Stimulated activated CD4-positive, alpha-beta T cell treated with anti-CD3 and anti-CD28 coated beads, TNF-alpha, amount 100 ng/mL, for 24 hours (primary cell): ENCODE measurements around the gene TAAR9.
A peak's percentile ranks its signal among the peaks of the same experiment; 100 is the strongest.

Experiments used
- DNase-seq, 3 experiments: peaks; one replicate each; pipeline ENCODE4 v3.0.0-alpha.2; 2020; ENCODE audit warnings: low read depth in 3 of 3

TAAR9 gene, protein sequence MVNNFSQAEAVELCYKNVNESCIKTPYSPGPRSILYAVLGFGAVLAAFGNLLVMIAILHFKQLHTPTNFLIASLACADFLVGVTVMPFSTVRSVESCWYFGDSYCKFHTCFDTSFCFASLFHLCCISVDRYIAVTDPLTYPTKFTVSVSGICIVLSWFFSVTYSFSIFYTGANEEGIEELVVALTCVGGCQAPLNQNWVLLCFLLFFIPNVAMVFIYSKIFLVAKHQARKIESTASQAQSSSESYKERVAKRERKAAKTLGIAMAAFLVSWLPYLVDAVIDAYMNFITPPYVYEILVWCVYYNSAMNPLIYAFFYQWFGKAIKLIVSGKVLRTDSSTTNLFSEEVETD

DNA sequence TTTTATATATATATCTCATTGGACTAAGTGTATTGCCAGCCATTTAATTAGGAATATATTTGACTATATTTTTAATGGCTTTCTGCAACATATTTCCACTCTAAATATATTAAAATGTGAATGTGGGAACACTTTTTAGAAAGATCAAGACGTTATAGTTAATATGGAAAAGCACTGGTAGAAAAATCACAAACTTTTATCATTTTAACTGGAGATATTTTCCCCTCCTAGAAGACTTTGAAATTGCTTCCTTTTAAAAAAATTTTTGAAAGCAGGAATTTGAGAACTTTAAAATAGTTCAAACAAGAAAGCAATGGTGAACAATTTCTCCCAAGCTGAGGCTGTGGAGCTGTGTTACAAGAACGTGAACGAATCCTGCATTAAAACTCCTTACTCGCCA is at the start of gene TAAR9:
Gene TAAR9, plus strand, starts transcription at position 301 of the 400 bp plus-strand sequence. Its CDS starts 13 bp downstream, at position 314.
- DNase-seq: no peak

DNA sequence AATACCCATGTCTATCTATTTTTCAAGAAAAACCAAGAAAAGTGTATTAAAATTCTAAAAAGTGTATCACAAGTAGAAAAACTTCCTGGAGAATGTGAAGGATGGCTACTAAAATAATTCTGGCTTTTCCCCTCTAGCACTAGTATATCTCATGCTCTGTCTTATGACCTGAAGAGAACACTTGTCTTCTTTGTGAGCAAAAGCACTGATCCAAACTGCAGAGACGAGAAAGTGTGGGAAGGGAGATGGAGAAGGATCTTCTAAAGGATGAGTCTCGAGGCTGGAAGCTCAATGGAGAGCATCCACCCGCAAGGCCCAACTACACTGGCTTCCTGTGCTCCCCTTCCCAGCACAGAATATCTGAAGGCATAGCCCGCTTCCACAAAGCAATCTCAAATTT is 48.7 kb upstream of the TAAR9 start:
- no peak for DNase-seq

DNA sequence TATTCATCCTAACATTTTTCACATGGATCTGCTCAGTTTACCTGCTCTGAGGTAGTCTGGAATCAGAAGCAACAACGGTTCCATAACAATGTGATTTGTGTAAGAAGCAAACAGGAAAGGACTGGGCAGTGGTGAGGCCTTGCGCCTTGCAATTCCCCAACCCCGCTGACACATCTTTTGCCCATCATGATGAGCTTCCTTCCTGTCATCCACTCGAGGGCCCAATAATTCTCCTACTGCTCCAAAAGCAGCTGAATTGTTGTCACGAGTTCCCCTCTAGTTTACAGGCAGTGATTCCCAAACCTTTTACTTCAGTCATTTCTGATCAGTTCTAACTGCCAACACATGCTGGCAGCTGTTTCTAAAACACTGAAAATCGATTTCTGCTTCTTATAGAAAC is 48.1 kb upstream of the TAAR9 start:
- DNase-seq: no peak

DNA sequence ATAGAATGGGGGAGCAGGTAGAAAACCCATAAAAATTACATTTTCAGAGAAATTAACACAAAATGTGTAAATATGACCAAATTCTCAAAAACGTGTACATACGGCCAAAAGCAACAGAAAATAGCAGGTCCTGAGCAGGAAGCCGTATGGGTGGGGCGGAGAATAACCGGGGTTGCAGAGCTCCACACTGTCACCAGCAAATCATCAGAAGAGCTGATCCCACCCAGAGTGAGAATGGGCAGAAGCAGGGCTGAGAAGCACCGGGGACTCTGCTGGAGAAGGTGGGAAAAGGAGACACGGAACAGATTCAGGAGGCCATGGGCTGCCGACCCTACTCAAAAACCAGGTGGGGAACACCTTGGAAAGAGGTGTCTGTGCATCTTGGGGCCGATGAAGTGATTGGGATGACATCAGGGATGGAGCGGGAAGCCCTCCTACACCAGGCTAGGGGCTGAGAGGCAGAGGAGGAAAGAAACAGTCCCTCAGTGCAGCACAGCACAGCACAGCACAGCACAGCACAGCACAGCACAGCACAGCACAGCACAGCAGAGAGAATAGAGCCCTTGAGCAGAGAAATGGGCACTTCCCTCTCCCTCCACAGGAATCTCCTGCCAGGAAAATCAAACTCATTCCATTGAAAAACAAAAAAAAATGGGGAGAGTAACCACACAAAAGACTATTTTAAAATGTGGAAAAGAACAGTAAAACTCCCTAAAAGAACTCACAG is 47.4 kb upstream of the TAAR9 start:
- no peak for DNase-seq

DNA sequence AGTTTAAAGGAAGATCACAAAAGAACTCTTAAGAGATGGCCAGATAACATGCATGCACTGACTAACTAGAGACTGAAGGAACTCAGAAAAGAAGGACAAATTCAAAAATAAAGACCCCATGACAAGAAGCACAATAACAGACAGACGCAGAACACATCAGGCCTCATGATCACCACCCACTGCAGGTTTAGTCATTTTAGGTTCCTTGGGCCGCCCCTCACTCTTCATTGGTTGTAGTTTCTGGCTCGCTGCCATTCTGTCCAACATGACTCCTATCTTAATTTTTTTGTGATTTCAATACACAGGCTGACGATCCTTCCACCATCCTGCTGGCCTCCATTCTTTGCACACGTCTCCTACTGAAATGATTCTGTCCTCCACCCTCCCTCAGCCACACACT is 46.8 kb upstream of the TAAR9 start:
- no peak for DNase-seq

DNA sequence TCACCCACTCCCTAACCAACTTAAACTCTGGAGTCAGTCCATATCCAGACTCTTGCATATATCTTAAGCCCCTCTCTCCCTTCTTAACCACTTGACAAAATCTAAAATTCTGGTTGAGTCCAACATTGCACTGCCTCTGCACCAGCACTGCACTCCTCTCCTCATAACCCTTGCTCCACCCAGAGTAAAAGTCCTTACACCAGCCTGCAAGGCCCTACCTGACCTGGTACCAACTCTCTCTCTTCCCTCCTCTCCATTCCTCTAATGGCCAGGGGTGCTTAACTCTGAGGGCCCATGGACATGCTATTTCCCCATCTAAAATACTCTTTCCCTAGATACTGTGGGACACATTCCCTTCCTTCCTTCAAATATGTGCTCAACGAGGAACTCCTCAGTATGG is 46.2 kb upstream of the TAAR9 start:
- DNase-seq: no peak

DNA sequence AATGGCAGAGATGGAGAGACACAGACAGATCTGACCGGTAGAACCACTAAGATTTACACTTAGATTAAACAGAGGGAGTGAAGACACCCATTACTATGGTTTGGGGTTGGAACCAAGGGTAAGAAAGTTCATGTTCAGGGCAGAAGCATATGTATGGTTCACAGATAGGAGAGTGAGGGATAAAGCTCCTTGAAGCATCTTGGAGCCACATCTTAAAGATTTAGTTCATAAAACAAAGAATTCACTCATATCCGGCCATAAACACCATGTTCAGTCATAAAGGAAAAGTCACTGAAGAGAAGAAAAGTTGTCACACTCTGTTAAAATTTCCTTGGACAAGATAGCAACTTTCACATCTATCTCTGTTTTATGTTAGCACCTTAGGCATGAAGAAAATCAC is 43.1 kb upstream of the TAAR9 start:
- DNase-seq: no peak

DNA sequence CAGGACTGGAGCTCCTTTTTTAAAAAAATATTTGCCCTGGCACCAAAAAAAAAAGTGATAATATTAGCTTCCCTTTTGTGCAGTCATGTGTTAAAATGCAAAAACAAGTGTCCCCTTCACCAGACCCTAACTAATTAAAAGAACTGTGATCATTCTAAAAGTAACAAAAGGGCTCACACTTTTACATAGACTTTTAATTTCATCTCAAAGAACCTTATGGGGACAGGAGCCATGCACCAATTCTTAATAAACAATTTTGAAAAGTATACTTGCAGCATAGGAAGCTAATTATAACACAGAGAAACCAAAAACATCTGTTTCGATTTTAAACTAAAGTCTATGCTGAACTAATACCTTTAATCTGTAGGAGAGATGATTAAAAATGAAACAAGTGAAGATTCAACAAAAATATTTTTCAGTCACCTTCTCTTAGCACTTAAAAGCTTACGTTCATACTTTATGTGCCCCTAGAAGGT is 42.4 kb upstream of the TAAR9 start:
- no peak for DNase-seq

DNA sequence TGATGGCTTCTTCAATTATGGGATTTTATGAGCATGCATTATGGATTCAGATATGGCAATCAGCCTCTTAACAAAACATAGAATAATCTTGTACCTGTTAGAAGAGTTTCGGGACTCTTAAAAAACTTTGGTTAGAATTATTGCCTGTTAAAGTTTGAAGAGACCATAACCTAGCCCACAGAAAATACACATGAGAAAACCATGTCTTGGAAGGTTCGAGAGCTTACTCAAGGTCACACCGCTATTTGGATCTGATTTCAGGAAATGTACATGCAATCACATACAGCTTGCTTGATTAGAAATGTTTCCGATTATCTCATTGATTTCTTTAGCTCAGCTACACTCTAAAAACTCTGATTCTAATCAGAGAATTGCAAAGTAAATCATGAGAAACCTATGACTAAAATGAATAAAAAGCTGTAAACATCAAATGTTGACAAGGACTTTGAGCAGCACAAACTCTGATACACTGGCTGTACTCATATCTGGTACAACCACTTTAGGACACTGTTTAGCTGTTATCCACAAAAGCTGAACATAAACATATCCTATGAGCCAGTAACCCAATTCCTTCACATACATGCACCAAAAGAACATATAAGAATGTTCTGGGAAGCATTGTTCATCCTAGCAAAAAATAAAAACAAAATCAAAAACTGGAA is 41.4 kb upstream of the TAAR9 start:
- DNase-seq: no peak

DNA sequence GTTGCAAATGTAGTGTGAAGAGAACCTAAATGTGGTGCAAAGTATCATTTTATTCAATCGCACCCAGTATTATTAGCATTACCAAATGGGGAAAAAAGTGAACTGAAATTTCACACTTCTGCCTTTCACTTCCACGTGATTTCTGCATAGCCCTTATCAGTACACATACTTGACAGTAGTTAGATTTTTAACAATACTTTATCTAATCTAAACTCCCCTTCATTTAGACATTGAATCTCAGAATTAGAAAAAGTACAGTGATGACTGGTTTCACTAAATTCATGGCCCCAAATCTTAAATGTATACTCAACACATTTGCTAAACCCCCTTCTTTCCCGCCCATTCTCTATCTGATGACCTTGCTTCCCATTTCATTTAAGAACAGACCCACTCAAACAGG is 39.4 kb upstream of the TAAR9 start:
- no peak for DNase-seq

DNA sequence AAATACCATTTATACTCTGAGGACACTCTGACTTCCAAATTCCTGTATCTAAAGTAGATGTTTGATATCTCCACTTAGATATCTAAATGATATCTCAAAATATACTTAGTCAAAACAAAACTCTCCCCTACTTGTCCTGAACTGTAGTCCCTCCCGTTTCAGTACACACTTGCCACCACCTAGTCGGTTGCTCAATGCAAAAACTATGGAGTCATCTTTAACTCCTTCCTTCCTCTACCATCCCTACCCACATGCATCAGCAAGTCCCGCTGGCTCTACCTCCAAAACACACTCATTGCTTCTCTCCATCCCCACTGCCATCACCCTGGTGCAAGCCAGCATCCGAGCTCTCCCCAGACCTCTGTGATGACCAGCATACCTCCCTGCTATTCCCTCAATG is 38.3 kb upstream of the TAAR9 start:
- no peak for DNase-seq

DNA sequence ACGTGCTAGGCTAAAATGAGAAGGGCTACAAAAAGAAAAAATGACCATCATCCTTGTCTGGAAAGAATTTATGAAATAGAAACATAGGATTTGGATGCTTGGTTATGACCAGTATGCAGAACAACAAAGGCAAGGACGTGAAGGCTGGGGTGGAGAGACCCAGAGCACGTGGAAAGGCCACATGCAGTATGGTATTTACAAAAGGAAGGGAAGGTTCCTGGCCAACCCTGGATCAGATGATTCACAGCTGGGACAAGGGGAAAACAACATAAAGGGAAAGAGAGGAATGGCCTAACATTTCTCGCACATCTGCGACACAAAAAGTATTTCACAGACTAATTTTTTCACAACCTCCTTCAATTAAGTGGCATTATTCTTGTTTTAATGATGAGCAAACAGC is 33.3 kb upstream of the TAAR9 start:
- DNase-seq: no peak

DNA sequence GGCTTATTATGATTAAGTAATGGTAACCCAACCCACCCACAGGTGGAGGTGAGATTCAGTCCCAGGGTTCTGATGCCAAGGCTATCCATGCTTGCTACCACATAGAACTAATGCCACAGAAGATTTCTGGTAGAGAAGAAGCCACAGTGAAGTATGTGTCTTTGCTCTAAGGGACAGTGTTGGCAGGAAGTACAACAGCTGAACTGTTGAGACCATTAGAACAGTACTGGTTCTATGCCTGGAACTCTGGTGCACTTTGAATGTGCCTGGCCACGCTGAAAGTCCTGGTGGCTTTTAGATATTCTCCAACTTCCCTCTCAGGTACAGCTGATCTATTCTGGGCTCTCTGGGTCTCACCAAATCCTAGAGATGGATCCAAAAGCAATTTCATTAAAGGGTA is 32.9 kb upstream of the TAAR9 start:
- DNase-seq: no peak

DNA sequence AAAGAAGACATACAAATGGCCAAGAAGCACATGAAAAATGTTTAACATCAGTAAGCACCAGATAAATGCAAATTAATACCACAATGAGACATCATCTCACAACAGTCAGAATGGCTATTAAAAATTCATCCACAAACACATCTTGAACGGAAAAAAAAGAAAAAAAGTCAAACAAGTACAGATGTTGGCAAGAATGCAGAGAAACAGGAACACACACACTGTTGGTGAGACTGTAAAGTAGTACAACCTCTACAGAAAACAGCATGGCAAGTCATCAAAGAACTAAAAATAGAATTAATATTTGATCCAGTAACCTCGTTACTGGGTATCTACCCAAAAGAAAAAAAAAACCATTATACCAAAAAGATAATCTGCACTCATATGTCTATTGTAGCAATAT is 31.6 kb upstream of the TAAR9 start:
- DNase-seq: no peak

DNA sequence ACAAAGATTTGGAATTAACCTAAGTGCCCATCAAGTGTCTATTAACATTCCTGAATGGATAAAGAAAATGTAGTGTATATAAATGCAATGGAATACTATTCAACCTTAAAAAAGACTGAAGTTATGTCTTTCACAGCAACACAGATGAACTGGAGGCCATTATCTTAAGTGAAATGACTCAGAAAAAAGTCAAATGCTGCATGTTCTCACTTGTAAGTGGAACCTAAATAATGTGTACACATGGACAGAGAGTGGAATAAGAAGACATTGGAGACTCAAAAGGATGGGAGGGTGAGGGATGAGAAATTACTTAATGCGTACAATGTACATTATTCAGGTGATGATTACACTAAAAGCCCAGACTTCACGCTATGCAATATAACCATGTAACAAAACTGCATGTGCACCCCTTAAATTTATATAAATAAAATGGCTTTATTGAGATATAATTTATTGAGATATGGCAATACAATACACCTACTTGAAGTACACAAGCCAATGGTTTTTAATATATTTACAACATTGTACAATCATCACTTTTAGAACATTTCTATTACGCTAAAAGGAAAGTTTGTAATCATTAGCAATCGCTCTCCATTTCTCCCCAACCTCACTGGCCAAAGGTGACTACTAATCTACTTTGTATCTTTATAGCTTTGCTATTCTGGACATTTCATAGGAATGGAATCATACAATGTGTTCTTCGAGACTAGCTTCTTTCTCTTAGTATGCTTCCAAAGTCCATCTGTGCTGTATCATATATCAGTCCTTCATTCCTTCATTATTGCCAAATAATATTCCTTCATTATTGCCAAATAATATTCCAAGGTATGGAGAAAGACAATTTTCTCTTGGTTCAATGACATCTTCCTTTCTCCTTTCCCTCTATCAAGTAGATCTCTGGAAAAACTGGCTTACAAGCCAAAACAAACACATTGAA is 30.9 kb upstream of the TAAR9 start:
- no peak for DNase-seq

DNA sequence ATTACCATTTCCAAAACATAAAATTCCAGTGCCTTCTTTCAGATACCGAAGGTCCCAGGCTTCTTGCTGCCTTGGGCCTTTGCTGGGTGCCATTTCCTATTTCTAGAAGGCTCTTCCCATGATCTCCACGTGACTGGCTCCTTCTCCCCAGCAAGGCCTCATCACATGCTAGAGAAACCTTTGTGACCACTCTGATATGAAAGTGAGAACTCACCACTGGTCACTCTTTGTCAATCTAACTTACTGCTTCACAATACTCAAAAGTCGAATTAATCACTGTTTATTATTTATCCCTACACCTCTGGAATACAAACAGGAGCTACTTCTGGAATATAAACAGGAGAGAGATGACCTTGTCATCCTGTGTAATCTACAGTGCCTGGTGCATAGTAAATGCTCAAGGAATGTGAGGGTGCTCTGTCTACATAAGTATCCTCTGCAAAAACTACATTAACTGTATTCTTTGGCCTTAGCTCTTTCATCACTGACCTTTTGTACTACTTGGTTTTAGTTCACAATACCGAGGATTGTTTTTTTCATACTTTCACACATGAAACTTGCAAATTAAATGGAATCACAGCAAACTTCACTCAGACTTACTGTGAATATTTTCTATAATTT is 26.8 kb upstream of the TAAR9 start:
- DNase-seq: no peak

DNA sequence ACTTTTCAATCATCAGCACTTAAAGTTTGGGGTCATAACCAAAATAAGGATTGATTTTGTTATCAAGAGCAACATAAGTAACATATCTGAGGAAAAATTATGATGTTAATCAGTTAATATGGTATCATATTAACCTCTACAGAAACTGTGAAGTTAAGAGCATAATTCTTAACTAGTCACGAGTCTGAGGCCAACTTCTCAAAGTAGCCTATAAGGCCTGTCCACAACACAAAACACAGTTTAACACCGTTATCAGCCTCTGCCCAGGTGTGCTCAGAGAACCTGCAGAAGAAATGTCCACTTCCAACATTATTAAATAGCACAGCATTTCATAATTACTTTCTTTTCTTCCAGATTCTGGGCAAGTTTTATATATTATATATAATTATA is 26.3 kb upstream of the TAAR9 start:
- no peak for DNase-seq

DNA sequence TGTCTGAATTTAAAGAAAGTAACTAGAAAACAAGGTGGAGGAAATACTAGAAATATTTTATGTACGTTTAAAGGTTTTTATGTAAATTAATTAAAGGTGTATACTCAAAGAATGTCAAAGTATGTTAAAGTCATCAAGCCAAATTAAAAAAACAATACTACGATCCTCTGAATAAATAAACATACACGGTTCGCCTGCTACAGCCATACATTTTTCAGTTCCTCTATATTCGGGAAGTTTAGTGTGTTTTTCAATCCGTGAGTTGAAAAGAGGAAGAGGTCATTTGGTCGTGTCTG is 25.8 kb upstream of the TAAR9 start:
- DNase-seq: no peak

DNA sequence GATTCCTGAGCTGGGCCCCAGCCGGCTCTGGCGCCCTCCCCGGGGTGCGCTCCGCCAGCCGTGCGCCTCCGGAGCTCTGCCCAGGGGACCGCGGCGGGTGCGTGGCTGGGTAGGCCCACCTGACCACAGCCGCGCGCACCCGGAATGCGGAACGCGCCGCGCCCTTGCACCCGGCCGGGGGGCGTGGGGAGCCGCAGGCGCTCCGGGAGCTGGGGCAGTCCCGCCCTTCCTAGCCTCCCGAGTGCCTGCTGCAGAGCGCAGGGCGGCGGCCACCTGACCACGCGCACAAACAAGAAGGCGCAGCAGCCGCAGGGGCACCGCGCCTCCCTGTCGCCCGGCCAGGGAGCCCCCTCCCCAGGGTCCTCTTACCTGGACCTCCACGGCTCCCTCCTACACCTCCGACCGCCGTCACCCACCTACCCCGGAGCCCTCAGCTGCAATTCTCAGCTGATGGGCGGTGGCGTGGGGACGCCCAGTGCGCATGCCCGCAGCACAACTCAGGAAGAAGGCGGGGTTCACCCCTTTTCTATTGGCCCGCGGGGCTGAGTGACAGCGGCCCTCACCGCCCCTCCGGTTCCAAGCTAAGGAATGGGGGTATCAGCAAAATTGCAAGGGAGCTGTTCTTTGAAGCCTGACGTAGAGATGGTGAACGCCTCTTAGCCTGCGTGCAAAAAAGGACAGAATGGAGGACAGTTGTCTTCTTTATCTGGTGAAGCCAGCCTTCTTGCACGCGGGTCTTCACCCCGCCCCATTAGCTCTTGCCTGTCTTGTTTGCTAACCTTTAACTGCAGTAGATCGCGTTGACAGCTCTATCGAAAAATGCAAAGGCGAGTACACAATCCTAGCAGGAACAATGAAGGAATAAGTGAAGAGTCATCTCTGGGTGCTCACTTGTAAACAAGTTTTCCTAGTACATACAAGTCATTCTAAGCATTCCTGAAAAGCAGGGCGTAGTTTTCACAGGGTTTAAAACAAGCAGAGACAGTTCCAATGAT is 25.1 kb upstream of the TAAR9 start, which contains the start of gene STX7:
Gene STX7, minus strand, starts transcription at position 479 of the 995 bp plus-strand sequence. CDS start 9,586 bp downstream, outside the sequence.
- peak; percentile 71 to 85 (median 74) for DNase-seq
